SK-N-SH (cell line): Measurements from ENCODE around the gene LARGE2. TPM values are rescaled to one million over a fixed set of nuclear protein-coding genes. Genes with fewer than 3 reads are reported as not detected.

Experiments
- CTCF ChIA-PET: fragments of 300-600, 350-600 bp; formaldehyde crosslinking; extraction: SDS; loops from one replicate; lab custom pipeline; 2021; lab: Yijun Ruan, JAX
- POLR2A ChIA-PET: fragments of 350-600 bp; sonication (Branson Sonifier 250); formaldehyde crosslinking; extraction: SDS; loops from one replicate; lab custom pipeline; 2020; ENCODE audit warnings: antibody characterized with exemption, inconsistent platforms; lab: Yijun Ruan, JAX
- DNase-seq: peaks from one replicate; pipeline ENCODE4 v3.0.0; 2012
- H2AFZ ChIP-seq: fragments of 200-600 bp; sonication (generic); 2 replicates; pipeline ENCODE4 v1.8.1; 2016; ENCODE audit warnings: antibody characterized with exemption, mild to moderate bottlenecking, low read depth
- H3F3A ChIP-seq: fragments of 200-600 bp; sonication (generic); replicated peaks from 2 replicates; pipeline ENCODE3; 2016; ENCODE audit warnings: antibody characterized with exemption, mild to moderate bottlenecking; ENCODE audit not compliant: insufficient read depth
- H3K27ac ChIP-seq, 2 experiments: fragments of 200-500 bp in 1 of 2; fragments of 200-600 bp in 1 of 2; sonication (Bioruptor generic) in 1 of 2; sonication (generic), shearing (Covaris generic) in 1 of 2; 2 replicates each; pipeline versions ENCODE4 v1.5.1 to v1.6.1; 2014 to 2016; ENCODE audit warnings: low read depth in 2 of 2, inconsistent platforms in 1 of 2, low read length in 1 of 2, mild to moderate bottlenecking in 1 of 2, mixed read lengths in 1 of 2
- H3K27me3 ChIP-seq: fragments of 200-600 bp; sonication (generic), shearing (Covaris generic); 2 replicates; pipeline ENCODE4 v1.6.1; 2016; ENCODE audit warnings: mixed run types; ENCODE audit not compliant: insufficient read depth
- H3K36me3 ChIP-seq, 2 experiments: fragments of 200-500 bp in 1 of 2; fragments of 200-600 bp in 1 of 2; sonication (Bioruptor generic) in 1 of 2; sonication (generic) in 1 of 2; replicated peaks in 1 of 2; 2 replicates each; pipeline versions ENCODE3 to v1.5.1; 2014 to 2016; ENCODE audit warnings: low read length in 1 of 2, mild to moderate bottlenecking in 1 of 2; ENCODE audit not compliant: insufficient read depth in 2 of 2, control insufficient read depth in 1 of 2
- H3K4me1 ChIP-seq, 2 experiments: fragments of 200-500 bp in 1 of 2; fragments of 200-600 bp in 1 of 2; sonication (Bioruptor generic) in 1 of 2; sonication (generic), shearing (Covaris generic) in 1 of 2; 2 replicates each; pipeline versions ENCODE4 v1.5.1 to v1.6.1; 2014 to 2016; ENCODE audit warnings: low read depth in 1 of 2, low read length in 1 of 2, mixed run types in 1 of 2; ENCODE audit not compliant: insufficient read depth in 2 of 2, control insufficient read depth in 1 of 2
- H3K4me2 ChIP-seq: fragments of 200-600 bp; sonication (generic), shearing (Covaris generic); 2 replicates; pipeline ENCODE4 v1.6.1; 2017; ENCODE audit warnings: mixed run types
- H3K4me3 ChIP-seq, 2 experiments: fragments of 200-500 bp in 1 of 2; fragments of 200-600 bp in 1 of 2; sonication (Bioruptor generic) in 1 of 2; sonication (generic), shearing (Covaris generic) in 1 of 2; 2 replicates each; pipeline versions ENCODE4 v1.5.1 to v1.8.1; 2014 to 2016; ENCODE audit warnings: low read depth in 2 of 2, inconsistent platforms in 1 of 2, low read length in 1 of 2, mild to moderate bottlenecking in 1 of 2, mixed read lengths in 1 of 2, moderate library complexity in 1 of 2
- H3K79me2 ChIP-seq: fragments of 200-600 bp; sonication (generic); 2 replicates; pipeline ENCODE4 v1.8.1; 2017; ENCODE audit warnings: mild to moderate bottlenecking; ENCODE audit not compliant: insufficient read depth
- H3K9ac ChIP-seq: fragments of 200-600 bp; sonication (generic); 2 replicates; pipeline ENCODE4 v1.6.1; 2017; ENCODE audit warnings: mixed run types
- H3K9me2 ChIP-seq: fragments of 200-600 bp; sonication (generic); 2 replicates; pipeline ENCODE4 v1.6.1; 2017; ENCODE audit warnings: mixed run types
- H3K9me3 ChIP-seq: fragments of 200-600 bp; sonication (generic); 2 replicates; pipeline ENCODE4 v1.6.1; 2017; ENCODE audit warnings: mixed run types, mild to moderate bottlenecking, moderate library complexity
- H4K20me1 ChIP-seq: fragments of 200-600 bp; sonication (generic); 2 replicates; pipeline ENCODE4 v1.6.1; 2017; ENCODE audit warnings: mild to moderate bottlenecking, mixed run types; ENCODE audit not compliant: insufficient read depth
- CHD2 ChIP-seq: fragments of 150-350 bp; IDR thresholded peaks from 2 replicates; pipeline ENCODE4 v1.6.1; 2018; ENCODE audit warnings: low read length; ENCODE audit not compliant: partially characterized antibody
- EP300 ChIP-seq, 2 experiments: IDR thresholded peaks; 2 replicates each; pipeline versions ENCODE4 v1.4.0 to v1.6.1; 2012; ENCODE audit warnings: borderline replicate concordance in 1 of 2, low read depth in 1 of 2, low read length in 1 of 2
- FOXJ3 ChIP-seq: sonication (generic); formaldehyde crosslinking; IDR thresholded peaks from 2 replicates; pipeline ENCODE4 v1.5.1; 2020; ENCODE audit warnings: mild to moderate bottlenecking, missing genetic modification reagents
- GABPA ChIP-seq: IDR thresholded peaks from 2 replicates; pipeline ENCODE4 v1.4.0; 2012; ENCODE audit warnings: low read depth, mild to moderate bottlenecking
- GATA2 ChIP-seq: sonication (generic); formaldehyde crosslinking; IDR thresholded peaks from 2 replicates; pipeline ENCODE4 v1.5.0; 2020; ENCODE audit warnings: mild to moderate bottlenecking, missing genetic modification reagents
- MXI1 ChIP-seq: IDR thresholded peaks from 2 replicates; pipeline ENCODE4 v1.6.1; 2012; ENCODE audit warnings: mild to moderate bottlenecking, low read depth, low read length, improper control_type of control experiment
- RAD21 ChIP-seq: IDR thresholded peaks from 2 replicates; pipeline ENCODE4 v1.6.1; 2012; ENCODE audit warnings: mild to moderate bottlenecking, low read length
- SIN3A ChIP-seq: IDR thresholded peaks from 2 replicates; pipeline ENCODE4 v1.6.1; 2012; ENCODE audit warnings: low read depth, mild to moderate bottlenecking, low read length, moderate library complexity, borderline replicate concordance
- YY1 ChIP-seq: IDR thresholded peaks from 2 replicates; pipeline ENCODE4 v1.4.0; 2012; ENCODE audit warnings: low read depth, mild to moderate bottlenecking
- WGBS: methylation state at CpG from one replicate; pipeline ENCODE4 v1.1.6; 2017; ENCODE audit warnings: low lambda C conversion rate; 5-methylcytosine and 5-hydroxymethylcytosine counted together
- polyA plus RNA-seq, 3 experiments: library from polyadenylated mRNA; depleted of rRNA; stranded (reverse); fragments of >200 nt; gene quantifications; 2 replicates each; pipeline ENCODE4 v1.2.3, GENCODE V29; 2012
- TF ChIP-seq, protein P1 (sequence below): fragments of 150-350 bp; IDR thresholded peaks from 2 replicates; pipeline ENCODE4 v1.6.1; 2017; ENCODE audit warnings: antibody characterized with exemption, low read length, low read depth, borderline replicate concordance
- TF ChIP-seq, protein P2 (sequence below): fragments of 200-600 bp; sonication (generic); IDR thresholded peaks from 2 replicates; pipeline ENCODE4 v1.6.1; 2017; ENCODE audit warnings: antibody characterized with exemption, mild to moderate bottlenecking, moderate library complexity
- TF ChIP-seq, protein P3 (sequence below): IDR thresholded peaks from 2 replicates; pipeline ENCODE4 v1.6.1; 2012; ENCODE audit warnings: mild to moderate bottlenecking, low read depth, low read length, moderate library complexity

LARGE2 gene
- polyA plus RNA-seq, 1 of the 3 experiments (the other 2 are of a cell fraction) = 2.4 TPM

DNA sequence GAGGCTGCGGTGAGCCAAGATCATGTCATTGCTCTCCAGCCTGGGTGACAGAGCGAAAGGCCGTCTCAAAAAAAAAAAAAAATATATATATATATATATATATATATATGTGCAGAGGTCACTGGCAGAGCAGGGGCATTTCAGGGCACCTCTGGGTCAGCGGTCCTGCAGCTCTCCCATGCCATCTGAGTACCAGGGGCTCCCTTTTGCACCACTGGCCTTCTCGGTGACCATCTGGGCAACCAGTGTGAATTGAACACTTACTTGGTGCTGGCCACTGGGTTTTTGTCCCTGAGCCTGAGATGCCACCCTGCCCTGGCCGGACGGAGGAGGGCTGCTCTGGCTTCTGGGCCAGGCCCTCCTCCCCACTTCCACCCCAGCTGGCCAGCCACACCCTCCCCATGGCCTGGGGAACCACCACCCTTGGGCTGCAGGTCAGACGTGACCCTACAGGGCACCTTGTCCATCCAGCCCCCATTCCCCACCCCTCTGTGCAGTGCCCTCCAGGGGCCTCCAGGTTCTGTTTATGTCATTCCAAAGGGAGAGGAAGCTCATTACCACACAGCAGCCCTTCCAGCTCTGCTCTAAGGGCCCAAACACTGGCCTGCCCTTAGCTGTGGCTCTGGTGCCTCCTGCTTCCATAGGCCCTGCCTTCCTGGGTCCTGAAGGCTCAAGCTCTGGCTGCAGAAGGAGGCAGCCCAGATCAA, 26.8 kb upstream of the LARGE2 start:
- Histone ChIP-seq H3K27ac (peak overlapping the region in 1 of 2 experiments; percentile 50; a peak in 2 of 4 replicates), H3F3A (no peaks in the 10 kb centered on the region), H3K9ac (no peak overlapping the region), H3K4me1 (peaks cover 7 to 35% of the 10 kb centered on the region in 2 experiments; a peak in 2 of 4 replicates), H3K27me3 (no peaks in the 10 kb centered on the region), H3K79me2 (no peaks in the 10 kb centered on the region), H2AFZ (no peak overlapping the region), H4K20me1 (peaks cover under 1% of the 10 kb centered on the region; the same call in 1 of the 2 replicates), H3K9me2 (no peaks in the 10 kb centered on the region), H3K9me3 (no peaks in the 10 kb centered on the region), H3K4me3 (no peak overlapping the region), H3K36me3 (no peaks in the 10 kb centered on the region), H3K4me2 (no peak overlapping the region)
- CTCF ChIA-PET = interaction anchor here (1.3 to 4.6 kb wide), 5 partner anchors 15 to 111 kb away, joined by 3 to 31 read pairs (median 14); no protein-coding TSS in a partner anchor
- TF ChIP-seq CHD2 (no peak), SIN3A (no peak), GATA2 (CRISPR knock-in tag) (no peak), GABPA (no peak), MXI1 (no peak), YY1 (no peak), FOXJ3 (CRISPR knock-in tag) (no peak)
- TF ChIP-seq, protein P1, sequence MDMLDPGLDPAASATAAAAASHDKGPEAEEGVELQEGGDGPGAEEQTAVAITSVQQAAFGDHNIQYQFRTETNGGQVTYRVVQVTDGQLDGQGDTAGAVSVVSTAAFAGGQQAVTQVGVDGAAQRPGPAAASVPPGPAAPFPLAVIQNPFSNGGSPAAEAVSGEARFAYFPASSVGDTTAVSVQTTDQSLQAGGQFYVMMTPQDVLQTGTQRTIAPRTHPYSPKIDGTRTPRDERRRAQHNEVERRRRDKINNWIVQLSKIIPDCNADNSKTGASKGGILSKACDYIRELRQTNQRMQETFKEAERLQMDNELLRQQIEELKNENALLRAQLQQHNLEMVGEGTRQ = no peak
- TF ChIP-seq, protein P2, sequence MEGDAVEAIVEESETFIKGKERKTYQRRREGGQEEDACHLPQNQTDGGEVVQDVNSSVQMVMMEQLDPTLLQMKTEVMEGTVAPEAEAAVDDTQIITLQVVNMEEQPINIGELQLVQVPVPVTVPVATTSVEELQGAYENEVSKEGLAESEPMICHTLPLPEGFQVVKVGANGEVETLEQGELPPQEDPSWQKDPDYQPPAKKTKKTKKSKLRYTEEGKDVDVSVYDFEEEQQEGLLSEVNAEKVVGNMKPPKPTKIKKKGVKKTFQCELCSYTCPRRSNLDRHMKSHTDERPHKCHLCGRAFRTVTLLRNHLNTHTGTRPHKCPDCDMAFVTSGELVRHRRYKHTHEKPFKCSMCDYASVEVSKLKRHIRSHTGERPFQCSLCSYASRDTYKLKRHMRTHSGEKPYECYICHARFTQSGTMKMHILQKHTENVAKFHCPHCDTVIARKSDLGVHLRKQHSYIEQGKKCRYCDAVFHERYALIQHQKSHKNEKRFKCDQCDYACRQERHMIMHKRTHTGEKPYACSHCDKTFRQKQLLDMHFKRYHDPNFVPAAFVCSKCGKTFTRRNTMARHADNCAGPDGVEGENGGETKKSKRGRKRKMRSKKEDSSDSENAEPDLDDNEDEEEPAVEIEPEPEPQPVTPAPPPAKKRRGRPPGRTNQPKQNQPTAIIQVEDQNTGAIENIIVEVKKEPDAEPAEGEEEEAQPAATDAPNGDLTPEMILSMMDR = no peak
- POLR2A ChIA-PET = interaction anchor here (1.2 kb wide), 1 partner anchor 15 kb away, joined by 5 read pairs; no protein-coding TSS in a partner anchor
- peak; percentile 32 for DNase-seq
- WGBS = 91% methylated on average over 7 of the region's 8 CpGs

DNA sequence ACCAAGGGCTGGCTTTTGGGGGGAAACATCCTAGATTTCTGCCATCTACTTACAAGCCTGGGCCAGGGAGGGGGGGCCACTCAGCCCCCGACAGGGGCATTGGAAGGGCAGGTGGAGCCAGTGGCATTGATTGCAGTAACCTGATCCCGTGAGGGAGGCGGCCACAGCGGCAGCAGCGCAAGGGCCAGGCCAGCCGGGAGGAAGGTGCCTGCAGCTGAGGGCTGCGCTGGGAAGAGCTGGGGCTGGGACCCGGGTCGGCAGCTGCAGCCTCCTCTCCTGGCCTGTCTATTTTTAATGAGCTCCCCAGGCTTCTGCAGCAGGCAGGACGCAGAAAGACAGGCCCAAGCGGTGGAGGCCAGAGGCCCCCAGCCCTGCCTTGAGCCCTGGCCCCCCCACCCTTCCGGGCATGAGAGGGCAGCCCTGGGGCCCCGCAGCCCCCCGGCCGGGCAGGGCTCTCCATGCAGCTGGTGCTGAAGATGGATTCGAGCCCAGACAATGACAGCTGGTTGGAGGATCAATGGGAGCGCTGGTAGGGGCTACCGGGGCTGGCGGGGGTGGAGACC, 26.0 kb upstream of the LARGE2 start:
- CTCF ChIA-PET = interaction anchor here (1.6 to 4.6 kb wide), 4 partner anchors 15 to 110 kb away, joined by 7 to 31 read pairs (median 14); no protein-coding TSS in a partner anchor
- no peaks in the 10 kb centered on the region for H3K9me3 ChIP-seq
- no peaks in the 10 kb centered on the region for H3K9me2 ChIP-seq
- H3K4me2 ChIP-seq = no peak overlapping the region
- H3F3A ChIP-seq = no peaks in the 10 kb centered on the region
- H3K4me1 ChIP-seq = peaks cover 11 to 43% of the 10 kb centered on the region in 2 experiments; a peak in 2 of 4 replicates
- 0 out of 2 replicates have a peak, but pooled peaks have one; percentile 6 for TF ChIP-seq RAD21
- TF ChIP-seq CHD2 = no peak
- TF ChIP-seq GABPA = no peak
- TF ChIP-seq, protein P2 = no peak
- TF ChIP-seq EP300 (IDR thresholded peaks at IDR 0.05; ENCODE audit: borderline replicate concordance in 1 of 2, low read depth in 1 of 2, low read length in 1 of 2) = no peak
- 0 out of 2 replicates have a peak, but pooled peaks have one; percentile 28 for TF ChIP-seq MXI1
- TF ChIP-seq, protein P3, sequence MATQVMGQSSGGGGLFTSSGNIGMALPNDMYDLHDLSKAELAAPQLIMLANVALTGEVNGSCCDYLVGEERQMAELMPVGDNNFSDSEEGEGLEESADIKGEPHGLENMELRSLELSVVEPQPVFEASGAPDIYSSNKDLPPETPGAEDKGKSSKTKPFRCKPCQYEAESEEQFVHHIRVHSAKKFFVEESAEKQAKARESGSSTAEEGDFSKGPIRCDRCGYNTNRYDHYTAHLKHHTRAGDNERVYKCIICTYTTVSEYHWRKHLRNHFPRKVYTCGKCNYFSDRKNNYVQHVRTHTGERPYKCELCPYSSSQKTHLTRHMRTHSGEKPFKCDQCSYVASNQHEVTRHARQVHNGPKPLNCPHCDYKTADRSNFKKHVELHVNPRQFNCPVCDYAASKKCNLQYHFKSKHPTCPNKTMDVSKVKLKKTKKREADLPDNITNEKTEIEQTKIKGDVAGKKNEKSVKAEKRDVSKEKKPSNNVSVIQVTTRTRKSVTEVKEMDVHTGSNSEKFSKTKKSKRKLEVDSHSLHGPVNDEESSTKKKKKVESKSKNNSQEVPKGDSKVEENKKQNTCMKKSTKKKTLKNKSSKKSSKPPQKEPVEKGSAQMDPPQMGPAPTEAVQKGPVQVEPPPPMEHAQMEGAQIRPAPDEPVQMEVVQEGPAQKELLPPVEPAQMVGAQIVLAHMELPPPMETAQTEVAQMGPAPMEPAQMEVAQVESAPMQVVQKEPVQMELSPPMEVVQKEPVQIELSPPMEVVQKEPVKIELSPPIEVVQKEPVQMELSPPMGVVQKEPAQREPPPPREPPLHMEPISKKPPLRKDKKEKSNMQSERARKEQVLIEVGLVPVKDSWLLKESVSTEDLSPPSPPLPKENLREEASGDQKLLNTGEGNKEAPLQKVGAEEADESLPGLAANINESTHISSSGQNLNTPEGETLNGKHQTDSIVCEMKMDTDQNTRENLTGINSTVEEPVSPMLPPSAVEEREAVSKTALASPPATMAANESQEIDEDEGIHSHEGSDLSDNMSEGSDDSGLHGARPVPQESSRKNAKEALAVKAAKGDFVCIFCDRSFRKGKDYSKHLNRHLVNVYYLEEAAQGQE = peak; percentile 78
- POLR2A ChIA-PET = interaction anchor here (1.2 kb wide), 1 partner anchor 16 kb away, joined by 5 read pairs; no protein-coding TSS in a partner anchor
- H3K4me3 ChIP-seq = no peak overlapping the region
- no peaks in the 10 kb centered on the region for H3K36me3 ChIP-seq
- no peak overlapping the region for H2AFZ ChIP-seq
- peaks cover 7% of the 10 kb centered on the region; the same call in 1 of the 2 replicates for H4K20me1 ChIP-seq
- WGBS = 44% methylated on average over 5 of the region's 19 CpGs
- H3K9ac ChIP-seq = no peak overlapping the region
- no peaks in the 10 kb centered on the region for H3K27me3 ChIP-seq
- peak; percentile 73 for DNase-seq
- peak overlapping the region in 1 of 2 experiments; percentile 50; a peak in 2 of 4 replicates for H3K27ac ChIP-seq
- H3K79me2 ChIP-seq = no peaks in the 10 kb centered on the region
